GM19397 (cell line): ENCODE measurements around the gene FAM72A.
"Not testable (repeated sequence)": the region's sequence is repeated elsewhere in the genome, so short reads cannot be mapped to it uniquely, and the experiment has no call there.

Source experiments
- ATAC-seq: cut with Tn5 transposase; IDR thresholded peaks from one replicate; pipeline ENCODE4 v1.9.1; 2021; ENCODE audit warnings: mild to moderate bottlenecking, moderate library complexity; ENCODE audit not compliant: unreplicated experiment

FAM72A gene

DNA sequence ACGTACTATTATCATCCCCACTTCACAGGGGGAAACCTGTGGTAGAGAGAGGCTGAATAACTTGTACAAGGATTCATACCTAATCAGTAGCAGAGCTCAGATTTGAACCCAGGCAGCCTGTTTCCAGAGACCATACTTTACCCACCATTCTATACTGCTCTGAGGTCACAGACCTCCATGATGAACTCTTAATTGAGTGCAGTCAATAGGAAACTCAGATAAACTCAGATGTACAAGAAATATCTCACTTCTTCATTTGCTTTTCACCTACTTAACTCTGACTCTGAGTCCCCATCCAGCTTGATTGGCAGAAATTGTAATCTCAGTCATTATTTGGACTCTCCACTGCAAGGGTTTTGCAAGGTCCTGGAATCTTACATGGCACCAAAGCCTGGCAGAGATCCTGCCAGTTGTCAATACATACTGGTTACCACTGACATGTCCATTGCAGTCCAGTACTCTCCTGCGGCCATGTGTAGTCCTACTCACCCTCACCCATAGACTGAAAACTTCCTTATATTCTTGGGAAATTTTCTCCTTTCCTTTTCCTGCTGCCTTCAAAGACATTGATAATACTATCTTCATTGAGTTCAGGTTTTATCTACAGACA, 29.4 kb downstream of the FAM72A start:
- ATAC-seq, result not testable (repeated sequence)

- ATAC-seq, result not testable (repeated sequence)
These were observed 32.8 kb downstream of the FAM72A start for GRCh38 chr1:206169794-206170193.

GRCh38 chr1:206167350-206168029, 35.1 kb downstream of the FAM72A start:
- not testable (repeated sequence) for ATAC-seq

- no peak for ATAC-seq
These were observed 56.8 kb downstream of the FAM72A start for GRCh38 chr1:206145771-206146290.

- no peak for ATAC-seq
These were observed 58.0 kb downstream of the FAM72A start for GRCh38 chr1:206144605-206145004.

DNA sequence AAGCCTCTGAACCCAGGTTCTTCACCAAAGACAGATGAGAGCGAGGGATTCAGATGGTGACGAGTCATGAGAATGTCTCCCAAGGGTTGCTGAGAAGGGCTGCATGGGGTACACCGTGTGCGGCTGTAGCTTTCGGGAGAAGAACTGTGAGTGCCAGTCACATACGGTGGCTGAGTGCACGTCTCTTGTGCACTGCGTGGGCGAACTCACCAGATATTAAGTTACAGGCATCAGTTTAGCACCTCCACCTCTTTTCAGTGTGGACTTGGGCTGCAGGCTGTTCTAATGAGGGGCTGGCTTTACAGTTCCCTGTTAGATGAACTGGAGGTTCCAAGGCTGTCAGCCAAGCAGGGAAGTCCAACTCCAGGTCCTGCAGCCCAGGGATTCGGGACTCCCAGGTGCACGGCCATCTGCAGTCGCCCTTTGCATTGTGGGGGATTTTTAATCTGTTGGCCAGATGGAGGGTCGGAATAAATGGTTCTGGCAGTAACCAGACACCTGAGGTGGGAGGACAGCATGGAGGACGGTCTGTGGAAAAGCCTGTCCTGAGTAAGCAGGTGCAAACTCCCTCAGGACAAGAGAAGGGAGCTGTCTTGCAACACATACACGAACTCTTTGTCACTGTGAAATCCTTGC, 59.0 kb downstream of the FAM72A start:
- no peak for ATAC-seq

DNA sequence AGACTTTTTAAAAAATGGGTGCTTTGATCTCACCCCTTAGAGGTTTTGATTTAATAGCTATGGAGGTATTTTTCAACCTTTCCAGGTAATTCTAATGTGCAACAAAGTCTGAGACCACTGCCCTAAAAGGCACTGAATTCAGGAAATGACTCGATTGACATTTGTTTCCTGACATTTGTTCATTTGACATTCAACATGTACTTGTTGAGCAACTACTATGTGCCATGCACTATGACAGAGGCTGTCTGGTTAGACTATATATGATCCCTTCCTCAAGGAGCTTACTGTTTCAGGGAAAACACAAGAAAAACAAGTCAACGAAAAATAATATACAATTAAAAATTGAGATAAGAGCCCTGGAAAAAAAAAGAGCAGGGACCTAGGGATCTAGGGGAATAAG, 59.9 kb downstream of the FAM72A start:
- ATAC-seq, result no peak

- no peak for ATAC-seq
These were observed 60.6 kb downstream of the FAM72A start for GRCh38 chr1:206142011-206142410.

DNA sequence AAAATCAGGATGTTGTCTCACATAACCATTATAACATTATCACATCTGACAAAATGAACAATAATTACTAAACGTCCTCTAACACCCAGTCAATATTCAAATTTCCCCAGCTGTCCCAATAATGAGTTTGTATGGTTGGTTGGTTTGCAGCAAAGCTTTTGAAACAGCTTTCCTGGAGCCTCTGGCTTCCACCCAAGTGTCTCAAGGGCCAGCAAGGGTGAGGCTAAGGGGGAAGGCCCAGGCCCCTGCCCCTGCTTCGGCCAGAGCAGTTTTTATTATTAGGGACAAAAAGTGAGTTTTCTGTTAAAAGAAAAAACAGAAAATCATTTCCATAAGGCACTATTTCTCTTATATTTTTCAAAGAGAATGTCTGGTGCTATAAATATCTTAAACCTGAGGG, 66.4 kb downstream of the FAM72A start:
- ATAC-seq, result no peak
